Measurements from ENCODE around the gene ASPG. TPM values are rescaled to one million over a fixed set of nuclear protein-coding genes. Genes with fewer than 3 reads are reported as not detected.

The ASPG gene
- total and polyA plus RNA-seq, 2 of the 13 experiments (the other 11 are each of a cell fraction or from before 2014, with no cell fraction given), result not detected

GRCh38 chr14:104141621-104142091 lies 56.2 kb downstream of the ASPG start (continued):
- no peak for TF ChIP-seq IRF9 (CRISPR knock-in tag; IDR thresholded peaks at IDR 0.05; ENCODE audit: borderline replicate concordance)

DNA sequence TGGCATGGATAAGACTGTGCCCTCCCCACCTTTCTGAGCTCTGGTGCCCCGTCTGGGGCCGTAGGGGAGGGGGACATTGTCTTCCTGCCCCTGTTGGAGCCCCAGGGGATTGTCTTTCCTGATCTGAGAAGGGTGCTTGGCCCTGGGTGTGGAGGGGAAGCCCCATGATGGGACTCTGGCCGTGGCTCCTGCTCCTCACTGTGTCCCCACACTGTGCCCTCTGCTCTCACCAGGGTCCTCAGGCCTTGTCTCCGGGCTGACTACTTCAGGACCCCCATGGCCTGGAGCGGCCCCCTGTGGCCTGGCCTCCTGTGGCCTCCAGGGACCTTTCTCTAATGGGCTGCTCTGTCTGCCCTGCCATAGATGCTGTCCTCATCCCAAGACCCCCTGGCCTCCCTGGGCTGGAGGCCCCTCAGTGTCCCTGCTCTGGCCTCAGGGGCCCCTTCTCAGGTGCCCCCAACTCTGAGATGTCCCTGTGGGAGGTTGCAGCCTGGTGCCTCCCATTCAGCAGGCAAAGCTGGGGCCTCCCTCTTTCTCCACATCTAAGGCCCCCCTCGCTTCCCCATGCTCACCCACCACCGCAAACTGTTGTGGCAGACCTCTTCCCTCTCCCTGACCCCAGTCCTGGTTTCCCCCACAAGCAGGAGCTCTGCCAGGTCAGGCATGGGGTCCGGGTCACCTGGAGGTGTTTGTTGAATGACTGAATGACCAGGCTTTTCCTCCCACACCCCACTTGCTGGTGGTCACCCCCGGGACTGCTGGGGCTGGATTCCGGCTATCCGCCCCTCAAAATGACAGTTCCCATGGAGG lies 56.8 kb downstream of the ASPG start:
- Histone ChIP-seq H2AFZ (ENCODE audit: low read length) (no peak overlapping the region), H3K9me3 (ENCODE audit: low read length) (no peaks in the 10 kb centered on the region), H3K9ac (ENCODE audit: insufficient read depth, low read depth, low read length) (no peak overlapping the region), H3K79me2 (ENCODE audit: insufficient read depth, low read length) (no peaks in the 10 kb centered on the region), H3K27ac (ENCODE audit: extremely low read length, insufficient read depth, low read length) (no peak overlapping the region), H3K4me1 (ENCODE audit: insufficient read depth, low read length) (no peaks in the 10 kb centered on the region), H4K20me1 (ENCODE audit: insufficient read depth, low read length) (0 out of 2 replicates have a peak, but pooled peaks cover 2% of the 10 kb centered on the region), H3K36me3 (replicated peaks in 1 of 2; ENCODE audit: control insufficient read depth in 1 of 2, insufficient read depth in 2 of 2, low read length in 2 of 2) (no peaks in the 10 kb centered on the region), H3K4me3 (replicated peaks in 1 of 3; ENCODE audit: insufficient read depth in 1 of 3, low read depth in 2 of 3, low read length in 3 of 3) (no peak overlapping the region), H3K27me3 (ENCODE audit: control insufficient read depth in 1 of 2, insufficient read depth in 2 of 2, low read length in 2 of 2) (peaks cover 14 to 81% of the 10 kb centered on the region in 2 experiments; a peak in 4 of 5 replicates), H3K4me2 (ENCODE audit: low read depth, low read length) (no peak overlapping the region)
- 6% methylated on average over 5 of the region's 11 CpGs for WGBS (ENCODE audit: low lambda C conversion rate)
- ChIA-PET CTCF (ENCODE audit: low intra/inter-chr PET ratio, low total read pairs) (no interaction called here), POLR2A (no interaction called here)
- no peak for ATAC-seq
- intact Hi-C loops (cut with micrococcal nuclease; ENCODE audit: unreplicated experiment) (no loop called here), in situ Hi-C loops (cut with HindIII; ENCODE audit: extremely low pct_ligation_motif_present, low pct_unique_long_range_greater_than_20kb) (no loop called here)
- FAIRE-seq, result no peak
- no peak for DNase-seq (ENCODE audit: low spot score)
- BruUV-seq (replicated peaks), result no TSS peak
- TF ChIP-seq NR2F6 (IDR thresholded peaks at IDR 0.05) (no peak), NR2F6 (CRISPR knock-in tag; IDR thresholded peaks at IDR 0.05) (no peak), CAMTA2 (CRISPR knock-in tag; IDR thresholded peaks at IDR 0.05; ENCODE audit: borderline replicate concordance) (no peak), SALL2 (CRISPR knock-in tag; IDR thresholded peaks at IDR 0.05) (no peak), ZNF569 (CRISPR knock-in tag; IDR thresholded peaks at IDR 0.05; ENCODE audit: borderline replicate concordance) (no peak), ZNF496 (CRISPR knock-in tag; IDR thresholded peaks at IDR 0.05; ENCODE audit: insufficient replicate concordance) (no peak), ATF7 (IDR thresholded peaks at IDR 0.05) (no peak), ATF7 (CRISPR knock-in tag; IDR thresholded peaks at IDR 0.05) (no peak), TEF (CRISPR knock-in tag; IDR thresholded peaks at IDR 0.05) (no peak), PAX8 (CRISPR knock-in tag; IDR thresholded peaks at IDR 0.05; ENCODE audit: borderline replicate concordance) (no peak), ZNF468 (CRISPR knock-in tag; IDR thresholded peaks at IDR 0.05) (no peak), ZBTB38 (CRISPR knock-in tag; IDR thresholded peaks at IDR 0.05) (no peak), JUND (CRISPR knock-in tag; IDR thresholded peaks at IDR 0.05) (no peak), ZNF121 (CRISPR knock-in tag; IDR thresholded peaks at IDR 0.05) (no peak), PAWR (CRISPR knock-in tag; IDR thresholded peaks at IDR 0.05; ENCODE audit: borderline replicate concordance) (no peak), MAFK (conservative IDR thresholded peaks at IDR 0.05 in 1 of 2, IDR thresholded peaks at IDR 0.05 in 1 of 2; ENCODE audit: low read length in 2 of 2) (no peak), REPIN1 (CRISPR knock-in tag; IDR thresholded peaks at IDR 0.05; ENCODE audit: borderline replicate concordance, low read depth) (no peak)
- TF ChIP-seq, protein P1, sequence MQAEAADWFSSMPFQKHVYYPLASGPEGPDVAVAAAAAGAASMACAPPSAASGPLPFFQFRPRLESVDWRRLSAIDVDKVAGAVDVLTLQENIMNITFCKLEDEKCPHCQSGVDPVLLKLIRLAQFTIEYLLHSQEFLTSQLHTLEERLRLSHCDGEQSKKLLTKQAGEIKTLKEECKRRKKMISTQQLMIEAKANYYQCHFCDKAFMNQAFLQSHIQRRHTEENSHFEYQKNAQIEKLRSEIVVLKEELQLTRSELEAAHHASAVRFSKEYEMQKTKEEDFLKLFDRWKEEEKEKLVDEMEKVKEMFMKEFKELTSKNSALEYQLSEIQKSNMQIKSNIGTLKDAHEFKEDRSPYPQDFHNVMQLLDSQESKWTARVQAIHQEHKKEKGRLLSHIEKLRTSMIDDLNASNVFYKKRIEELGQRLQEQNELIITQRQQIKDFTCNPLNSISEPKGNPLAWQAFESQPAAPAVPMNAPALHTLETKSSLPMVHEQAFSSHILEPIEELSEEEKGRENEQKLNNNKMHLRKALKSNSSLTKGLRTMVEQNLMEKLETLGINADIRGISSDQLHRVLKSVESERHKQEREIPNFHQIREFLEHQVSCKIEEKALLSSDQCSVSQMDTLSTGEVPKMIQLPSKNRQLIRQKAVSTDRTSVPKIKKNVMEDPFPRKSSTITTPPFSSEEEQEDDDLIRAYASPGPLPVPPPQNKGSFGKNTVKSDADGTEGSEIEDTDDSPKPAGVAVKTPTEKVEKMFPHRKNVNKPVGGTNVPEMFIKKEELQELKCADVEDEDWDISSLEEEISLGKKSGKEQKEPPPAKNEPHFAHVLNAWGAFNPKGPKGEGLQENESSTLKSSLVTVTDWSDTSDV (CRISPR knock-in tag; IDR thresholded peaks at IDR 0.05), result no peak

Measured in HepG2 (cell line).